Ramos (cell line): ENCODE measurements around the gene FRY.

Experiments
- in situ Hi-C: fragments of 300-500 bp; cut with MboI; formaldehyde crosslinking; loops from one replicate; pipeline ENCODE4 v1.14.3; 2022; ENCODE audit warnings: low sequenced_read_pairs; ENCODE audit not compliant: unreplicated experiment

Gene FRY

DNA sequence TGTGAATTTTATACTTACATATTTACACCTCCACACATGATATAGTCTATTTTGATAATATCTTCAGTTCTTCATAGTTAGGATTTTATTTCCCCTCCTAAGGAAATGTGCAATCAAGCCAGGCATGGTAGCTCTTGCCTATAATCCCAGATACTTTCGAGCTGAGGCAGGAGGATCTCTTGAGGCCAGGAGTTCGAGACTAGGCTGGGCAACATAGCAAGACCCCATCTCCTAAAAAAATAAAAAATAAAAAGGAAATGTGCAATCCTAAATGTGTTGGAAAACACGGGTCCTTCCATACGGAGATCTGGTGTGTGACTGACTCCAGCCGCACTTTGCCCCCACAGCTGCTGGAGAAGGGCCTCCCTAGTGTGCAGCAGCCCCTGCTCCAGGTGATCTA lies 212.1 kb downstream of the FRY start:
- in situ Hi-C loops, result no loop called here

DNA sequence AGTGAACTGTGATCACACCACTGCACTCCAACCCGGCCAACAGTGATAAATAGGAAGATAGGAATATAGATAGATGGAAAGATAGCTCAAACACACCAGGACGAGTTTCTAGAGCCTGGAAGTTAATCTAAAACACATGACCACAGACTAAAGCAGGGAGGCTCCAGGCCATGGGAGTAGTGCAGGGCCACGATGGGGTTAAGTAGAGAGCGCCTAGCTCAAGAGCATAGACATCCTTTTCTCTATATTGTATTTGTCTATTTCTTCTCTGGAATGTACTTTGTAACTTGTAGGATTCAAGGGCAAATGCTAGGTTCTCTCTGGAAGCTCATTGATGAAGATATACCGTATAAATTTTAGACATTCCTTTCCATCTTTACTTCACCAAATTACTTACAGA lies 214.0 kb downstream of the FRY start:
- in situ Hi-C loops, result no loop called here

DNA sequence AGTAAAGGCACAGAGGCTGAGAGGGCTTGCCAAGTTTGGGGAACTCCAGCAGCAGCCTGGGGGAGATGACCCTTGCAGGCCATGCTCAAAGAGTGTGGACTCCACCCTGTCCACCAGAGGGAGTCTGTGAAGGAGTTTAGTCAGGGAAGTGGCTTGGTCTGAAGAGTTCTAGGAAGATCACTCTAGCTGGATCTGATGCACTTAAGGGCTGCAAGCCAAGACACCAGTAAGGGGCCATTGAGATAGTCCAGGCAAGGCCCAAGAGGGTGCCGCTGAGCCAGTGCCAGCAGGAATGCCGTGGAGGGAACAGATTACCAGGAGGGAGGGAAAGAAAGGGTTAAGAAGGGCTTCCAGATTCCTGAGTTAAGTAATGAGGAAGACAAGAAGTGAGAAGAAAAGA lies 214.9 kb downstream of the FRY start:
- in situ Hi-C loops, result no loop called here

DNA sequence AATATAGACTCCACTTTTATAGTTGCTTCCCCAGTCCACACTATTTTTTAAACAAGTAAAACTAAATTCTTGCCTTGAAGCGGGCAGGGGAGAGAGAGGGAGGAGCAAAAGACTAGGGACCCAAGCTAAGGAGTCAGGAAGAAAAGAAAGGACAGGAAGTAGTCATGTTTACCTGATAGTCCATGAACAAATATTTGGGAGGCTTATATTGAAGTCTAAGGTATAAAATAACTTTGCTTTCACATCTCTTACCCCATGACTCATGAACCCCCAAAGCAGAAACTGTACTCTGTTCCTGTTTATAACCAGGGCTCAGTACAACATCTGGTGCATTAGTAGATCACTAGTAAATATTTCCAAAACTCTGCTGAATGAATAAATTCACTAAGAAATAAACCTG lies 216.3 kb downstream of the FRY start:
- in situ Hi-C loops, result no loop called here

DNA sequence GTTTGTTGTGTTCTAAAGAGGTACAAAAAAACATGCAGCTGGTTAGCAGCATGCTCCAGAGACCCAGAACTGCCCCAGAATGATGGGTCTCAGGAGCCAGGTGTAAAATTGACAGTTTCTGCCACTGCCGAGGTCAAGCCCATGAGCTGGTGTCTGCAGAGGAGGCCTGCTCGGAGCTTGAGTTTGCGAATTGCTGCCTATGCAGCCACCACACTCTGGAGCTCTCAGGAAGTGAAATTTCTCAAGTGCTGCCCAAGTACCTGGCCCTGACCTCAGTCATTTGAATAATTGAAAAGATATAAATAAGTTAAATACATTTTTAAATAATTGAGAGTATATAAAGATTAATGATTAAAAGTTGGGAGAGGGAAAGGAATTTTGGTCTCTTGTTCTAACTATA lies 217.2 kb downstream of the FRY start:
- in situ Hi-C loops, result no loop called here

DNA sequence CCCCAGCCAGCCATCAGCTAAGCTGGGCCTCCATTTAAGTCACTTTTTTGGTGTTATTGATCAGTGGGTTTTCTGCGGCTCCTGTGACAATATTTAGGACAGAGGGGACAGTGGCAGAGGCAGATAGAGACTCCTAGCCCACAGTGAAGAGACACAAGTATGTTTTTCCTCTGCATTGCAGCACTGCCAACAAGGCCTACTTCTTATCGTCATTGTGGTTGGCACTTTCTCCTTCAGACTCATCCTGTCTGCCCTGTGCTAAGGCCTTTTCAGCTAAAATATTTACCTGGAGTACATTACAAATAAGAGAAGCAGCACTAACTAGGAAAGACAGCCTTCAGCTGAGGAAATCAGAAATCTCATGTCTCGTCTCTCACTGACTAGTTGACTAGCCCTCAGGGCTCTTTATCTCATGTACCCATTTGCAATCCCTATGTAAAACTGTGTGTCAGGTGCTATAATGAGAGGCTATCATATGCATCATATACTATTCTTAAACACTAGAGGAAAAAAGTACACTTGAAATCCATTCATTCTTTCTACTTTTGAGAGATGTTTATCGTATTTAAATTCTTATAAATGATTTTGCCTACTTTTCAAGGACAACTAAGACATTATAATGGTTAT lies 221.4 kb downstream of the FRY start:
- in situ Hi-C loops, result no loop called here

DNA sequence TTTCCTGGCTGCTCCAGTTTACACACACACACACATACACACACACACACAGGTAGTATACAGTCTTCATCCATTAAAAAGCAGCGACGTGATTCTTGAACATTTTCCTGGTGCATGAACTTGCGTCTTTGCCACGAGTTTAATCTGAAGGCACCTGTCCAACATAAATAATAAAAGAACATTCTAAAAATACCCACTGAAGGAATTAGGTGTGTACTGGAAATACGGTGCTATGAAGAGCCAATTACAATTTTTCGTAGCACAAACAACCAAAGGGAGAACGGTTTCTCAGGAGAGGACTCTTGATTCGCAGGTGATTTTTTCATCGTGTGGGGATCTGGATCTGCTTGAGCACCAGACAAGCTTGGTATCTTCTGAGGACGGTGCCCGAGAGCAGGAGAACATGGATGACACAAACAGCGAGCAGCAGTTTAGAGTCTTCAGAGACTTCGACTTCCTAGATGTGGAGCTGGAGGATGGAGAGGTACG lies 222.4 kb downstream of the FRY start:
- in situ Hi-C loops, result no loop called here

DNA sequence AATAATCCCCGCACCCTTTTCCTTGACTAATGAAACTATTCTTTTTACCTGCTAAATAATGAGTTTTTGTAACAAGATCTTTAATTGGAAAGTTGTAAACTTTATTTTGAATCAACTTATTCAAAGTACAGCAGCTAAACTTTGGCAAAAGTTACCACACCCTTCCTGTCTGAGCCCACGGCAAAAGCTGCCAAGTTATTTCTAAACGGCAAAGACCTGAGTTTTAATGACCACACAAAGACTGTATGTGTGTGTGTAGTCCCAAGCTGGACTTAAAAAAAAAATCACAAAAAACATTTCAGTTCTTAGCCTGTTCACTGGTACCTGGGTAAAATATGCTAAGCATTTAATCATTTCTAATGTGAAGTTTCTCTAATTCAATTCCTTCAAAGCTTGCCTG lies 222.8 kb downstream of the FRY start:
- in situ Hi-C loops, result no loop called here

DNA sequence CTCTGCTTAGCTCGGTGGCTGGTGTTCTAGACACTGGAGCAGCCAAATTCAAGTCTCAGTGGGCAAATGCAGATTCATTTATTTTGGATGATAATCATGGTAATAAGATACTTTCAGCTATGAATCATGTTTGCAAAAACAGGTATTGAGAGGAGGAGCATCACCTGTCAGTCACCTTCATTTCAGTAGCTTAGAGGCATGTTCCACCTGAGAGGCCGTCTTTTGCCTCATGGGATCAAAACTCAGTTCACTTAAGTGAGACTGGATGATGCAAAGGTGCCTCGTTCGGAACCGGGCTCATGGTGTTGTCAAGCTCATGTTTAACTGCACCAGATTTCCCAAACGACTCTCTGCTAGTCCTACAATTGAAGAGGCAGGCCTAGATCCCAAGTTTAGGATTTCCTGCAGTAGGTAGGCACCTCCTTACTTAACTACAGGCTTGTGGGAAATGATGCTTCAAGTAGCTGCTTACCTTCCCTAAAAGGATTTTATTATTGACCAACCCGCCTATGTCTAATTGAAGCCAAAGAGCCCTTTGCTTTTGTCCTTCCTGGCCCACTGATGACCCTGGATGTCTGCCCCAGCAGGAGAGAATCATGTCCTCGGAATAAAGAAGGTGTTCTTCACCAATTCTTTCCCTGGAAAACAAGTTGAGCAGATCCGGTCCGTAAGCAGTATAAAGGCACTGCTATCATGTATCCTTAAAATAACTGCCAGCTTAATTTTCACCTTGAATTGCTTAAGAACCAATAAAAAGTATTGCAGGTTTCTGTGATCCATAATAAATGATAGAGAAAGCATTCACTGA lies 223.5 kb downstream of the FRY start:
- in situ Hi-C loops, result no loop called here

DNA sequence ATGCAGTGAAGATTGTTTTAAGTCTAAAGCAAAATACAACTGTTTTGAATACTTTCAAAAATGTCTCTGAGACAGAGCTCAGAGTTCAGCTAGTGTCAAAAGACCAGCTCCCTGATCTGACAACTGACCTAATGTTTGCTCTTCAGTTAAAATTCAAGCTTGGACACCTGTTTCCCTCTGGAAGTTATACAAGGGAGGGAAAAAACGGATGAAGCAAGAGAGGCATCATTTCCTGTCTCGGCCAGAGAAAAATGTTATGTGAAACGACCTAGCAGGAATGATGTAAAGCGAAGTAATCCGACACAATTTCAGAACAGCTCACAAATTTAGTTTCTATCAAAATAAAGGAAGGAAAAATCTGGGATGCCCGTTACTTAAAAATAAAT lies 224.1 kb downstream of the FRY start:
- in situ Hi-C loops, result no loop called here

DNA sequence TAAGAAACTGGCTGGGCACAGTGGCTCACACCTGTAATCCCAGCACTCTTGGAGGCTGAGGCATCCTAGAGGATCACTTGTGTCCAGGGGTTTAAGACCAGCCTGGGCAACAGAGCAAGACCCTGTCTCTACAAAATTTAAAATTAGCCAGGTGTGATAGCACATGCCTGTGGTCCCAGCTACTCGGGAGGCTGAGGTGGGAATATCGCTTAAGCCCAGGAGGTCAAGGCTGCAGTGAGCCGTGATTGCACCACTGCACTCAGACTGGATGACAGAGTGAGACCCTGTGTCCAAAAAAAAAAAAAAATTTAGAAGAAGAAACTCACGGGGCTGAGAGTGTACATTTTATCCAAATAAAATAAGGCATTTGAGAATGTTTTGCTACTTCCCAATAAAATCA lies 224.7 kb downstream of the FRY start:
- in situ Hi-C loops, result no loop called here

DNA sequence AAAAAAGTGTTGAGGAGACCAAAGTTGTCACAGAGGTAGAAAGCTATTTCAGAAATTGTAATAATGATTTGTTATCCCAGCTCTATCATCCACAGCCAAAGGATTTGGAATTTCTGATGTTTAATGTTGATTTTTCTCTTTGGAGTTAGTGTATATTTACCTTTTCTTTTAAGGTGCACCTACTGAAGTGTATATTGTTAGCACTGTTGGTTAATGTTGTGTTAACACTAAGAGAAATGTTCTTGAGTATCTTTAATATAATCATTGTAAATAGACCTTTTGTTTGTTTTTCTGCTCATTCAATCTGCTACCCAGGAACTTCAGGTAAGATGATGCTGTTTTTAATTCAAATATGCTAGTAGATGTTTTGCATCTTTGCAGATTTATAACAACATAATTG lies 226.1 kb downstream of the FRY start:
- in situ Hi-C loops, result no loop called here

DNA sequence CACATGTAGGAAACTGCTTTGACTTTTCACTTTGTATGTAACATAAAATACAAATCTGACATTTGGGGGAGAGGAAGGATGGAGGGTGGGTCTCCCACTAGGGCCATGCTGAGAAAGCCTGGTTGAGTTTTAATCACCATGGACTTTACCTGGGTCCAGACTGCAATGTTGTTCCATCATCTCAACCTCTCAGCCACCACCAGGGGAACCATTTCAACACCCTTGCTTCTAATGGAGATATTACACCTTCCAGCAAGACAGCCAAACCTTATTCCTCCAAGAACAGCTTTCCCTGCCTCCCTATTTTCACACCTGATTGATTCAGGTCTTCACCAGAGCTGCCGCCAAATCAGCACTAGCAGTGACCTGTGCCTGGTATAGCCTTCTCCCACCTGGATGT lies 227.5 kb downstream of the FRY start:
- in situ Hi-C loops, result no loop called here

DNA sequence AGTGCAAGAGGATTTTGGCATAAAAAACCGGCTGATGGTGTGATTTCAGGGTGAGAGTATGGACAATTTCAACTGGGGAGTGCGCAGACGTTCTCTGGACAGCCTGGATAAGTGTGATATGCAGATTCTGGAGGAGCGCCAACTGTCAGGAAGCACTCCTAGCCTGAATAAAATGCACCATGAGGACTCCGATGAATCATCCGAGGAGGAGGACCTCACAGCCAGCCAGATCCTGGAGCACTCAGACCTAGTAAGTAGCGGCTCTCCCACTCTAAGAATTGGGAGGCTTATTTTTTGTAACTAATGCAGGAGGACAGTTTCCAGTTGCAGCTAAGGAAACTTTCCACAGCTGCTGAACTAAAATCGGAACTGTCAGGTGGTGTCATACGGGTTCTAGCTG lies 230.0 kb downstream of the FRY start:
- in situ Hi-C loops, result no loop called here

DNA sequence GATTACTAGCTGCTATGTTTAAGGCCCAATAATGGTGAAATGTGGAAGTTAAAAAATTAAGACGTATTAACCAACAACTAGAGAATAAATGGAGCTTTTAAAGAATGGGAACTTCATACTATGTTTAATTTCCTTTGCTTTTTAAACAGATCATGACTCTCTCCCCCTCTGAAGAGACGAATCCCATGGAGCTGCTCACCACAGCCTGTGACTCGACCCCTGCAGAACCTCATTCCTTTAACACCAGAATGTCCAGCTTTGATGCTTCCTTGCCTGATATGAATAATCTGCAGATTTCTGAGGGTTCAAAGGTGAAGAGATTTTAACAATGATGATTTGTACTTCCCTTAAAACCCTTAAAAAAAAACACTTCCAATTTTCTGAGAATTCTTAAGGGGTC lies 230.6 kb downstream of the FRY start:
- in situ Hi-C loops, result no loop called here

DNA sequence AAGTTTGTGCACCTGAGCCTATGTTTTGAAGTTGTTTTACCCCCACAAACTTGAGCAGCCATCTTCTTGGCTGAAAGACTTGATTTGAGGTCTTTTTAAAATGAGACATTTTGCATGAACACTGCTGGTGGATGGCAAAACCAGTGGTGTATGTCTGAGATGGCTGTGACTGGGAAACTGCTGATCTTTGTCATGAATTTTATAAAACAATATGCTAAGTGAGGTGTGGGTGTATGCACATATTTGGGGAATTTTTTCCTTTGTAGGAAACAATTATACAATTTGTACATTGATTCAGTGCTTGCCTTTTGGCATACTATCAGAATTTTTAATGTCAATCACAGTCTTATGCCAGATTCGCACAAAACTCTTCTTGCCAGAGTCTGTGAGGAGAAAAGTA lies 231.0 kb downstream of the FRY start:
- in situ Hi-C loops, result no loop called here

DNA sequence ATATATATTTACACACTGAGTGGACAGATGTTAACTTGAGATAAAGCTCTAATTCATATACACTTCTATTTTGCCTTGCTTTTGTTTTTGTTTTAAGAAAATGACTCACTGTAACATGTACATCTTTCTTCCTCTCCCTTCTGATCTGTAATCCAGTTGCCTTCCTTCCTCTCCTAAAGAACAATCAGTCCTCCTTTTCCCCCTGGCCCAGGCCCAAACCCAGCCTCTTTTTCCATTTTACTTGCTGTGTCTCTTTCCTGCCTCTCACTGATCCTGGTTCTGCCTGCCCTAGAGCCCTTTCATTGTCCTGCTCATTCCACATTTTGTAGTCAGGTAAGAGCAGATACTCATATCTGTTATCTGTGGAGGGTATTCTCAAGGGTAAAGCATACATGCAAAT lies 232.8 kb downstream of the FRY start:
- in situ Hi-C loops, result no loop called here

DNA sequence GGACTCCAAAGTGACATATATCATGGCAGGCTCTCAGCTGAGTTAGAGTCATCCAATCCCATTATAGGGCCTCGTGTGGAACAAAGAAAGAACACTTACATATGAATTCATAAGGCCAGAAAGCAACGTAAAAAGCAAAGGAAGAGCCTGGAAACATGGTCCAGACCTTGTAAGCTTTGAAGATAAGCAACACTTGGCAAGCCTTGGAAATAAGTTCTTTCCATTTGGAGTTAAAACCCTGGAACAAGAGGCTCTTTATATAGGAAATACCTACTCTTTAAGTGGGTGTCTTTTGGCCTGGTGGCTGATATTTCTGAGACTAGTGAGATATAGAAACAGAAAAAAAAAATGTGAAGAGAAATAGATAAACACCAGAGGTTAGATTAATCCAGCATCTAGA lies 234.2 kb downstream of the FRY start:
- in situ Hi-C loops, result no loop called here

DNA sequence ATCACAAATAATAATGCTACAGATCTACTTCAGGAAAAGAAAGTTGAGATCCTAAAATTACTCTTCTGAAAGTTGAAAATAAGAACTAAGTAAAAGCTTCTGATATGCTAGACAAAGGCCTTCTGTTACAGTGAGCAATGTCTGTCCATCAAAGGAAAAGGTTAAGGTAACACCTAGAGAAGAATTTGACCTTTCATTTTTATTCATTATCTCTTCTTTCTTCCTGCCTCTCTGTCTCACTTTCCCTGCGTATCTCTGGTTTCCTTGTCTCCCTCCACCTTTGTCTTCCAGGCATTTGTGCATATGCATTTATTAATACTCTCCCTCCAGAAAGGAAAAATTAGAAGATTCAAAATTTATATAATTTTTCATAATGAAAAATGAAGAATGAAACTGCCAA lies 234.6 kb downstream of the FRY start:
- in situ Hi-C loops, result no loop called here

DNA sequence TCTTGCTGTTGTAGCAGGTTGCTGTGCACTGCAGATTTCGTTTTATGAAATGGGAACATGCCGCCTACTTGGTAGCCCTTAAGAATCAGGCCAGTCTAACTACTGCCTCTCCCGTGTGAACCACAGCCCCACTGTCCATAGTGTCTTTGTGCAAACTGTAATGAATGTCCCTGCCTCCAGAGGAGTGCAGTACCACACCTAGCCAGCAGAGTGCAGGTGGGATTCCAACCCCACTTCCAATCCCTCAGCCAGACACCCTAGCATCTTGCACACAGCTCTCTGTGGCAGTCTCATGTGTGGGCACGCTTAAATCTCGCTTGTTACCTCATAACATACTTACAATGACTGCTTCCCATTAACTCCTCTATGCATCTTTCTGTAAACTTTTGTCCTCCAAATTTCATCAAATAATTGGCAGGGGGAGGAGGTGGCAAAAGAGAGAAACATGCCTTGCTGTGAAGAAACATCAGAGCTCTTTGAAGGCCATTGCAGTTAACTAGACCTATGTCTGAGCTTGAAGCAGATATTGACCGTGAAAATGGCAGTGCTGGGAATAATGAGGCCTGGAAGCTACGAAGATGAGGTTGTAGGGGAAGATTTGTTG lies 236.4 kb downstream of the FRY start:
- in situ Hi-C loops, result no loop called here

DNA sequence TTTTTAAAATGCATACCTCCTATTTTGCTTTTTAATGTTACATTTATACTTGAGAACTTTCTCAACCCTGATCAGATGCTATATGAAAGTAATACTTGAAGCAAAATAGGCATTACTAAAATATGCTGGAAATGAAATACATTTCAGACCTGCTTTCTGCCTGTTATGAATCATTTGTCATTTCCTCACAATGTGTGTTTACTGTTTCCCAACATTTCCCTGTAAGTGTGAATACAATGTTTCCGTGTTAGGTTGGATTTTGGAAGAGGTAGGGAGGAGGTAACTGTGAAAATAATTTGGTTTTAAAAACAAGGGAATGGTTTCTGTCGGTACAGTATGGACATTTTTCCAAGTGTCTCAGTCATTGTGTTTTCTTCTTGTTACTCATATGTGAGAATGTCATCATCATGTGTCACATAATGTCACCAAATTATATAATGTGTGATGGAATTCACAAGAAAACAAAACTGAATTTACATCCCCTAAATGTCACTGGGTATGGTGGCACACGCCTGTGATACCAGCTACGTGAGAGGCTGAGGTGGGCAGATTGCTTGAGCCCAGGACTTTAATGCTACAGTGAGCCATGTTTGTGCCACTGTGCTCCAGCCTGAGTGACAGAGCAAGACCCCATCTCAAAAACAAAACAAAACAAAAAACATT lies 240.6 kb downstream of the FRY start:
- in situ Hi-C loops, result no loop called here
